Cardiac fibroblast (primary cell): ENCODE data around the gene LRRC23.

Experiments
- DNase-seq, 2 donors: peaks; one replicate each; pipeline versions ENCODE4 v3.0.0 to v3.0.0-alpha.2; 2010; ENCODE audit warnings: low read depth in 2 of 2
- H3K4me3 ChIP-seq, 2 donors: replicated peaks in 1 of 2; 1 replicate in 1 of 2; 2 replicates in 1 of 2; pipeline ENCODE4 v1.5.1; 2011; ENCODE audit warnings: low read depth in 2 of 2, low read length in 2 of 2, mild to moderate bottlenecking in 2 of 2, moderate library complexity in 1 of 2
- CTCF ChIP-seq: IDR thresholded peaks from one replicate; pipeline ENCODE4 v1.5.1; 2011; ENCODE audit warnings: low read depth, mild to moderate bottlenecking, low read length, inconsistent platforms

The LRRC23 gene

GRCh38 chr12:6925239-6925539 lies 20.6 kb downstream of the LRRC23 start:
- TF ChIP-seq CTCF = no peak
- DNase-seq = no peak
- H3K4me3 ChIP-seq = no peak overlapping the region

- H3K4me3 ChIP-seq = peak overlapping the region; percentile 79 to 89
- DNase-seq = peak; percentile 78 to 95
Measured at GRCh38 chr12:6925540-6926279, 21.1 kb downstream of the LRRC23 start.

GRCh38 chr12:6927379-6928021 lies 22.9 kb downstream of the LRRC23 start, which contains the start of gene ATN1:
ATN1 (plus strand) TSS chr12:6927959; CDS start chr12:6934002, 6,043 bp downstream.
- peak within 1 kb of the TSS; percentile 79 to 89 for H3K4me3 ChIP-seq
- peak; percentile 75 to 92 for DNase-seq
- TF ChIP-seq CTCF = no peak

More at GRCh38 chr12:6925540-6926279, 21.1 kb downstream of the LRRC23 start:
- TF ChIP-seq CTCF = no peak

- no peak for DNase-seq
- no peak for TF ChIP-seq CTCF
Measured at GRCh38 chr12:6928022-6928702, 23.5 kb downstream of the LRRC23 start.

GRCh38 chr12:6928703-6929407 lies 24.2 kb downstream of the LRRC23 start:
- peak overlapping the region; percentile 79 to 89 for H3K4me3 ChIP-seq
- DNase-seq = no peak
- TF ChIP-seq CTCF = no peak

More at GRCh38 chr12:6928022-6928702, 23.5 kb downstream of the LRRC23 start:
- H3K4me3 ChIP-seq = peak overlapping the region; percentile 79 to 89
